CD4-positive, alpha-beta T cell (primary cell): Measurements from ENCODE around the gene MPIG6B. TPM values are rescaled to one million over a fixed set of nuclear protein-coding genes. Genes with fewer than 3 reads are reported as not detected.

Experiments used
- ATAC-seq: fragments of 200-7000 bp; cut with Tn5 transposase; one replicate; pipeline ENCODE4 v1.10.0; 2022; ENCODE audit warnings: mild to moderate bottlenecking; ENCODE audit not compliant: poor library complexity
- CTCF ChIA-PET: fragments of 350-600 bp; sonication (Branson Sonifier 250); formaldehyde crosslinking; loops from one replicate; lab custom pipeline; 2021; ENCODE audit warnings: antibody characterized with exemption, inconsistent platforms; lab: Charles Lee
- POLR2A ChIA-PET: fragments of 350-600 bp; sonication (Branson Sonifier 250); formaldehyde crosslinking; loops from one replicate; lab custom pipeline; 2021; ENCODE audit warnings: antibody characterized with exemption, inconsistent platforms; lab: Charles Lee
- DNase-seq, 14 experiments: peaks; one replicate each; pipeline ENCODE4 v3.0.0-alpha.2; 2013 to 2020; ENCODE audit warnings: mixed read lengths in 2 of 14
- H3K27ac ChIP-seq, 2 donors: one replicate each; pipeline versions ENCODE4 v1.5.1 to v1.7.0; 2013; ENCODE audit warnings: low read length in 2 of 2, low read depth in 1 of 2, mild to moderate bottlenecking in 1 of 2
- H3K27me3 ChIP-seq, 2 experiments: 1 replicate in 1 of 2; 2 replicates in 1 of 2; pipeline versions ENCODE4 v1.6.1 to v1.7.0; 2013; ENCODE audit warnings: low read length in 2 of 2, control low read depth in 1 of 2, mild to moderate bottlenecking in 1 of 2, moderate library complexity in 1 of 2; ENCODE audit not compliant: insufficient read depth in 2 of 2, control insufficient read depth in 1 of 2
- H3K36me3 ChIP-seq: one replicate; pipeline ENCODE4 v1.6.1; 2013; ENCODE audit warnings: low read length, control low read depth; ENCODE audit not compliant: insufficient read depth
- H3K4me1 ChIP-seq: one replicate; pipeline ENCODE4 v1.6.1; 2013; ENCODE audit warnings: low read length, control low read depth; ENCODE audit not compliant: insufficient read depth
- H3K4me3 ChIP-seq: one replicate; pipeline ENCODE4 v1.5.1; 2013; ENCODE audit warnings: mild to moderate bottlenecking, low read length, moderate library complexity
- H3K9me3 ChIP-seq, 2 experiments: 1 replicate in 1 of 2; 2 replicates in 1 of 2; pipeline versions ENCODE4 v1.6.1 to v1.7.0; 2013; ENCODE audit warnings: low read length in 2 of 2, mild to moderate bottlenecking in 2 of 2, control low read depth in 1 of 2, moderate library complexity in 1 of 2; ENCODE audit not compliant: control insufficient read depth in 1 of 2, insufficient read depth in 1 of 2
- H3K27ac Mint-ChIP-seq: one replicate; pipeline ENCODE4 v1.8.0; 2020; ENCODE audit warnings: mixed read lengths
- H3K27me3 Mint-ChIP-seq: one replicate; pipeline ENCODE4 v1.8.0; 2021; ENCODE audit warnings: mixed read lengths
- H3K36me3 Mint-ChIP-seq: one replicate; pipeline ENCODE4 v1.8.0; 2021; ENCODE audit warnings: low read depth, mixed read lengths
- H3K4me1 Mint-ChIP-seq: one replicate; pipeline ENCODE4 v1.8.0; 2021; ENCODE audit warnings: low read depth, mixed read lengths
- H3K4me3 Mint-ChIP-seq: one replicate; pipeline ENCODE4 v1.8.0; 2020; ENCODE audit warnings: mild to moderate bottlenecking, mixed read lengths
- H3K9me3 Mint-ChIP-seq: one replicate; pipeline ENCODE4 v1.8.0; 2020; ENCODE audit warnings: mixed read lengths
- CTCF ChIP-seq: fragments of 200-600 bp; IDR thresholded peaks from one replicate; pipeline ENCODE4 v1.8.0; 2022; ENCODE audit warnings: antibody characterized with exemption, mild to moderate bottlenecking
- intact Hi-C, 2 experiments: fragments of 100-400 bp; cut with DNase I in 1 of 2; cut with micrococcal nuclease in 1 of 2; formaldehyde crosslinking; loops; one replicate each; pipeline versions ENCODE4 v1.15.1 to v1.9.0; 2023 to 2025; cut with DNase I, micrococcal nuclease
- total RNA-seq, 174 experiments: library from RNA in 2 of 174; stranded (reverse) in 2 of 174; gene quantifications; one replicate each; pipeline ENCODE4 v1.2.3 and lab custom pipeline; 2021 to 2026

Gene MPIG6B
- total RNA-seq, 2 experiments from 2014 or later = 0.11 to 0.17 TPM

GRCh38 chr6:31687860-31688693 is 35.1 kb upstream of the MPIG6B start:
- H3K27ac ChIP-seq = no peak overlapping the region
- H3K36me3 ChIP-seq = peaks cover 65% of the 10 kb centered on the region
- ChIA-PET CTCF (no interaction called here), POLR2A (interaction anchor here (1.0 kb wide), 1 partner anchor 36 kb away, joined by 3 read pairs; the partner anchor contains the start of gene BAG6)
- no peak for TF ChIP-seq CTCF
- no peak for DNase-seq
- H3K27me3 ChIP-seq = no peaks in the 10 kb centered on the region
- ATAC-seq = no peak
- intact Hi-C loops = no loop called here
- H3K27ac Mint-ChIP-seq = no peak overlapping the region
- H3K9me3 Mint-ChIP-seq = no peaks in the 10 kb centered on the region
- no peak overlapping the region for H3K4me3 Mint-ChIP-seq
- H3K4me1 ChIP-seq = no peaks in the 10 kb centered on the region
- H3K9me3 ChIP-seq = no peaks in the 10 kb centered on the region
- H3K4me1 Mint-ChIP-seq = no peaks in the 10 kb centered on the region
- H3K36me3 Mint-ChIP-seq = peaks cover 68% of the 10 kb centered on the region
- no peak overlapping the region for H3K4me3 ChIP-seq
- H3K27me3 Mint-ChIP-seq = no peaks in the 10 kb centered on the region

- Histone ChIP-seq H3K4me1 (no peaks in the 10 kb centered on the region), H3K4me3 (no peak overlapping the region), H3K9me3 (no peaks in the 10 kb centered on the region), H3K36me3 (peaks cover 75% of the 10 kb centered on the region), H3K27ac (no peak overlapping the region), H3K27me3 (no peaks in the 10 kb centered on the region)
- DNase-seq (peak in 3 of 14 experiments; percentile 11 to 41 (median 31)), ATAC-seq (no peak)
- Mint-ChIP-seq H3K9me3 (no peaks in the 10 kb centered on the region), H3K4me3 (no peak overlapping the region), H3K4me1 (no peaks in the 10 kb centered on the region), H3K36me3 (peaks cover 79% of the 10 kb centered on the region), H3K27me3 (no peaks in the 10 kb centered on the region), H3K27ac (no peak overlapping the region)
- intact Hi-C loops = no loop called here
- ChIA-PET CTCF (interaction anchor here (0.6 kb wide), 1 partner anchor 29 kb away, joined by 3 read pairs; the partner anchor contains the start of gene C6orf47), POLR2A (interaction anchor here (1.0 kb wide), 1 partner anchor 37 kb away, joined by 3 read pairs; the partner anchor contains the start of gene BAG6)
- TF ChIP-seq CTCF = peak; percentile 19
Measured at GRCh38 chr6:31689249-31690110, 33.7 kb upstream of the MPIG6B start.

- H3K9me3 ChIP-seq = no peaks in the 10 kb centered on the region
- H3K4me3 Mint-ChIP-seq = no peak overlapping the region
- peaks cover 83% of the 10 kb centered on the region for H3K36me3 ChIP-seq
- H3K27ac Mint-ChIP-seq = no peak overlapping the region
- no peaks in the 10 kb centered on the region for H3K27me3 Mint-ChIP-seq
- ATAC-seq (no peak), DNase-seq (no peak)
- no peaks in the 10 kb centered on the region for H3K4me1 ChIP-seq
- H3K9me3 Mint-ChIP-seq = no peaks in the 10 kb centered on the region
- no peaks in the 10 kb centered on the region for H3K4me1 Mint-ChIP-seq
- intact Hi-C loops = no loop called here
- TF ChIP-seq CTCF = no peak
- H3K27me3 ChIP-seq = no peaks in the 10 kb centered on the region
- peaks cover 88% of the 10 kb centered on the region for H3K36me3 Mint-ChIP-seq
- POLR2A ChIA-PET = no interaction called here
- CTCF ChIA-PET = interaction anchor here (0.5 to 0.7 kb wide), 3 partner anchors 30 to 239 kb away, joined by 3 read pairs; partner anchors contain the start of gene C6orf47
- no peak overlapping the region for H3K27ac ChIP-seq
- H3K4me3 ChIP-seq = no peak overlapping the region
Measured at GRCh38 chr6:31690231-31691077, 32.7 kb upstream of the MPIG6B start.
